Transverse colon (tissue), 4 donors: ENCODE results near the gene BRI3.

Experiments
- CTCF ChIP-seq, 5 experiments: fragments of 200-600 bp in 3 of 5; fragments of 450-650 bp in 2 of 5; sonication (generic) in 3 of 5; IDR thresholded peaks; 1 replicate in 2 of 5; 2 replicates in 3 of 5; pipeline ENCODE4 v1.5.1; 2016 to 2017; ENCODE audit warnings: antibody characterized with exemption in 5 of 5, inconsistent platforms in 3 of 5, mild to moderate bottlenecking in 2 of 5, moderate library complexity in 1 of 5
- EP300 ChIP-seq: sonication (generic); formaldehyde crosslinking; IDR thresholded peaks from one replicate; pipeline ENCODE4 v1.6.1; 2017; ENCODE audit warnings: antibody characterized with exemption, low read depth
- POLR2A ChIP-seq: fragments of 450-650 bp; IDR thresholded peaks from one replicate; pipeline ENCODE4 v1.6.1; 2016; ENCODE audit warnings: antibody characterized with exemption, mild to moderate bottlenecking, moderate library complexity
- POLR2AphosphoS5 ChIP-seq, 3 donors: sonication (generic); formaldehyde crosslinking; IDR thresholded peaks; one replicate each; pipeline ENCODE4 v1.6.1; 2016; ENCODE audit warnings: antibody characterized with exemption in 3 of 3

- no peak for TF ChIP-seq CTCF (IDR thresholded peaks at IDR 0.05)
- TF ChIP-seq POLR2AphosphoS5 (IDR thresholded peaks at IDR 0.05), result no peak
- no peak for TF ChIP-seq EP300
- no peak for TF ChIP-seq POLR2A
These were observed 42.3 kb downstream of the BRI3 start for GRCh38 chr7:98323597-98324322.
